GM12891 (cell line): ENCODE data around the gene ERO1B.

Experiments used
- DNase-seq: peaks from one replicate; pipeline ENCODE4 v3.0.0; 2011; ENCODE audit warnings: low spot score; ENCODE audit not compliant: insufficient read length
- FAIRE-seq: peaks from 2 replicates; lab custom pipeline; 2011; peaks lifted over from hg19 to GRCh38; lab: Jason Lieb, UNC
- PAX5 ChIP-seq: IDR thresholded peaks from 2 replicates; pipeline ENCODE4 v1.6.1; 2011; ENCODE audit warnings: low read length, moderate library complexity, mild to moderate bottlenecking; ENCODE audit not compliant: insufficient read depth, severe bottlenecking
- POLR2A ChIP-seq: IDR thresholded peaks from 2 replicates; pipeline ENCODE4 v1.6.1; 2011; ENCODE audit warnings: low read depth, low read length, control low read depth
- POLR2AphosphoS5 ChIP-seq: IDR thresholded peaks from 2 replicates; pipeline ENCODE4 v1.6.1; 2011; ENCODE audit warnings: low read depth, low read length, control low read depth
- POU2F2 ChIP-seq: IDR thresholded peaks from 2 replicates; pipeline ENCODE4 v1.6.1; 2011; ENCODE audit warnings: low read depth, mild to moderate bottlenecking, control low read depth, low read length, moderate library complexity
- SPI1 ChIP-seq: IDR thresholded peaks from 2 replicates; pipeline ENCODE4 v1.6.1; 2011; ENCODE audit warnings: low read depth, low read length, control low read depth
- TAF1 ChIP-seq: IDR thresholded peaks from 2 replicates; pipeline ENCODE4 v1.6.1; 2011; ENCODE audit warnings: low read depth, low read length, control low read depth

Gene ERO1B

GRCh38 chr1:236173174-236173767 is 108.5 kb downstream of the ERO1B start:
- no peak for TF ChIP-seq SPI1
- TF ChIP-seq POU2F2: no peak
- TF ChIP-seq TAF1: no peak
- TF ChIP-seq POLR2AphosphoS5: no peak
- TF ChIP-seq PAX5: no peak

GRCh38 chr1:236172041-236172579 is 109.6 kb downstream of the ERO1B start:
- TF ChIP-seq PAX5 (no peak), TAF1 (no peak), POU2F2 (no peak), POLR2A (no peak), SPI1 (no peak), POLR2AphosphoS5 (no peak)
- FAIRE-seq: no peak
- DNase-seq: no peak

More at GRCh38 chr1:236173174-236173767, 108.5 kb downstream of the ERO1B start:
- FAIRE-seq (no peak), DNase-seq (no peak)

GRCh38 chr1:236168716-236169429 is 112.9 kb downstream of the ERO1B start:
- TF ChIP-seq POU2F2: no peak
- TF ChIP-seq POLR2A: no peak
- TF ChIP-seq SPI1: no peak
- no peak for TF ChIP-seq TAF1
- no peak for TF ChIP-seq PAX5
- no peak for TF ChIP-seq POLR2AphosphoS5
- peak; percentile 50 for FAIRE-seq
- no peak for DNase-seq

- no peak for TF ChIP-seq TAF1
- TF ChIP-seq POU2F2: no peak
- no peak for TF ChIP-seq POLR2A
- TF ChIP-seq PAX5: no peak
- TF ChIP-seq POLR2AphosphoS5: no peak
- no peak for TF ChIP-seq SPI1
- FAIRE-seq (no peak), DNase-seq (no peak)
These were observed 114.2 kb downstream of the ERO1B start for GRCh38 chr1:236167578-236167977.

- FAIRE-seq: peak; percentile 47
- TF ChIP-seq POLR2A (no peak), POLR2AphosphoS5 (no peak), TAF1 (no peak), PAX5 (no peak), POU2F2 (no peak), SPI1 (no peak)
- DNase-seq: no peak
These were observed 114.6 kb downstream of the ERO1B start for GRCh38 chr1:236167154-236167553.

- FAIRE-seq (no peak), DNase-seq (no peak)
- TF ChIP-seq PAX5 (no peak), POU2F2 (no peak), POLR2A (no peak)
These were observed 115.7 kb downstream of the ERO1B start for GRCh38 chr1:236166041-236166440.
